Anterior cingulate cortex (tissue), 58 donors: ENCODE measurements around the gene SRRM3.
"Not testable (repeated sequence)": the region's sequence is repeated elsewhere in the genome, so short reads cannot be mapped to it uniquely, and the experiment has no call there.

Experiments
- DNase-seq, 58 donors: peaks; one replicate each; lab custom pipeline; 2025; lab: John Stamatoyannopoulos, UW

Gene SRRM3

DNA sequence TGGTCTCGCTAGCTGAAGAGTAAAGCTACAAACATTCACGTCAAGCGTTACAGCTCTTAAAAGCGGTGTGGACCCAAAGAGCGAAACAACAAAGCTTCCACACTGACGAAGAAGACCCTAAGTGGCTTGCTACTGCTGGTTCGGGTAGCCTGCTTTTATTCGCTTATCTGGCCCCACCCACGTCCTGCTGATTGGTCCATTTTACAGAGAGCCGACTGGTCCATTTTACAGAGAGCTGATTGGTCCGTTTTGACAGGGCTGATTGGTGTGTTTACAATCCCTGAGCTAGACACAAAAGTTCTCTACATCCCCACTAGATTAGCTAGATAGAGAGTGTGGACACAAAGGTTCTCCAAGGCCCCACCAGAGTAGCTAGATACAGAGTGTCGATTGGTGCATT lies 107.2 kb downstream of the SRRM3 start:
- DNase-seq, result peak in 1 of 58 donors; percentile 31

DNA sequence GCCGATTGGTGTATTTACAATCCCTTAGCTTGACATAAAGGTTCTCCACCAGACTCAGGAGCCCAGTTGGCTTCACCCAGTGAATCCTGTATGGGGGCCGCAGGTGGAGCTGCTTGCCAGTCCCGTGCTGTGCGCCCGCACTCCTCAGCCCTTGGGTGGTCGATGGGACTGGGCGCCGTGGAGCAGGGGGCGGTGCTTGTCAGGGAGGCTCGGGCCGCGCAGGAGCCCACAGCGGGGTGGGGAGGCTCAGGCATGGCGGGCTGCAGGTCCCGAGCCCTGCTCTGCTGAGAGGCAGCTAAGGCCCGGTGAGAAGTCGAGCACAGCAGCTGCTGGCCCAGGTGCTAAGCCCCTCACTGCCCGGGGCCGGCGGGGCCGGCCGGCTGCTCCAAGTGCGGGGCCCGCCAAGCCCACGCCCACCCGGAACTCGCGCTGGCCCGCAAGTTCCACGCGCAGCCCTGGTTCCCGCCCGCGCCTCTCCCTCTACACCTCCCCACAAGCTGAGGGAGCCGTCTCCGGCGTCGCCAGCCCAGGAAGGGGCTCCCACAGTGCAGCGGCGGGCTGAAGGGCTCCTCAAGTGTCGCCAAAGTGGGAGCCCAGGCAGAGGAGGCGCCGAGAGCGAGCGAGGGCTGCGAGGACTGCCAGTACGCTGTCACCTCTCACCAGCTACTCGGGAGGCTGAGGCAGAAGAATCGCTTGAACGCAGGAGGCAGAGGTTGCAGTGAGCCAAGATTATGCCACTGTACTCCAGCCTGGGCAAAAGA lies 107.8 kb downstream of the SRRM3 start:
- DNase-seq, result not testable (repeated sequence)

DNA sequence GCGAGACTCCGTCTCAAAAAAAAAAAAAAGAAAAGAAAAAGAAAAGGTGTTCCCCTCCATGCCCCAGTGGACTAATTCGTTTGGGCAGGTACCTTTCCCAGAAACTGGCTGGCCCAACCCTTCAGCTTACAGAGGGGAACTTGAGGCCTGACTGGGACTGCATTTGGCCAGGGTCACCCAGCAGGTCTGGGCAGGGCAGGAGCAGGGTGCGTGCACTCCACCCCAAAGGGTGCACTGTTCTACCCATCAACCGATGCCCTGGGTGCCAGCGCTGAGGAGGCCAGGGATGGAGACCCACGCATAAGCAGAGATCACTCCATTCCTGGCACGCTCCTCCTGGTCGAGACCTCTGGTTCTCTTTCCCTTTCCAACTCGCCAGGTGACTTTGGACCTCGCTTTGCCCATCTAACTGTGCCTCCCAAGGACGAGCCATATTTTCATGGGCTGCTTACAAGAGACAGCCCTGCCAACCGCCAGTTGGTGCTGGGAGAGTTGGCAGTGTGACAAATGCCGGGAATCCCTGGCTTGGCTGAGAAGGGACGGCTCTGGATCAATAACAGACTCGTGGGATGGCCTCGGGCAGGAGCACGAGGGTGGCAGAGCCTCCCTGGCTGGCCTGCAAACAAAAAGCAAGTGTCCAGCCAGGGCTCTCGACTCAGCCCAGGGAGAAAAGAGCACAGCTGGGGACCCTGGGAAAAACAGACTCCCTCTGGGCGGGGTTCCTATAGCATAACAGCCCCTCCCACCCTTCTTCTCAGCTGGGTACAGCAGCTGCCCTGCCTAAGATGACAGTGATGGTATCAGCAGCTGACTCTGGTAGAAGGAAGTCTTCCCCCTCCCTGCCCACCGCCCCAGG lies 108.6 kb downstream of the SRRM3 start:
- peak in 52 of 58 donors; percentile 12 to 88 (median 58) for DNase-seq

DNA sequence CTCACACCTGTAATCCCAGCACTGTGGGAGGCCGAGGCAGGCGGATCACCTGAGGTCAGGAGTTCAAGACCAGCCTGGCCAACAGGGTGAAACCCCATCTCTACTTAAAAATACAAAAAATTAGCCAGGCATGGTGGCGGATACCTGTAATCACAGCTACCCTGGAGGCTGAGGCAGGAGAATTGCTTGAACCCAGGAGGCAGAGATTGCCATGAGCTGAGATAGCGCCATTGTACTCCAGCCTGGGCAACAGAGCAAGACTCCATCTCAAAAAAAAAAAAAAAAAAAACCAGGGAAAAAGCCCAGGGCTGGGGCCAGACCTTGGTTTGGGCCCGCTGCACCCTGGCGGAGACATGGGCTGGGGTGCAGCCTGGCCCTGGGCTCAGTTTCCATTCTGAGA lies 110.1 kb downstream of the SRRM3 start:
- DNase-seq, result not testable (repeated sequence)

DNA sequence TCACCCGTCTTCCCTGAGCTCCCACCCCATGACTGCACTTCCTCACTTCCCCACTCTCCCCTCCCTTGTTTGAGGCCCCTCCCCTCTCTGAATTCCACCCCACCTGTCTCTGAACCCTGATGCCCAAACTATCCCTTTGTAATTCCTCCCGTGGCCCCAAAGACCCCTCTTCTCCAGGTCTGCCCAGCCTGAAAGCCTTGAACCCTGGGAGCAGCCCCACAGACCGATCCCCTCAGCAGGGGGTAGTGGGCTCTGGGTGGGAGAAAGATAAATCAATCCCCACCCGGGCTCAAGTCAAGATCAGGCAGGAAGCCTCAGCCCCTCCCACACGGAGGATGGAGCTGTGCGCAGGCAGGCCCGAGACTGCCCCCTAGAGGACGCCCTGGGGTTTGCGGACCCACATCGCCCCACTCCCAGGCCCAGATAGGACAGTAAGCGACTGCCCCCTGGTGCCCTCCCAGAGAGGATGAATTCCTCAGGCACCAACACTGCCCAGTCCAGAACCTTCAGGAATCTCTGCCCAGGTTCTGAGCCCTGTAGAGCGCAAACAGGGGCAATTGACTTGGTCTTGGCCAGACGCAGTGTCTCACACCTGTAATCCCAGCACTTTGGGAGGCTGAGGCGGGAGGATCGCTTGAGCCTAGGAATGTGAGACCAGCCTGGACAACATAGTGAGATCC lies 112.5 kb downstream of the SRRM3 start:
- peak; percentile 31 to 98 (median 91) for DNase-seq

DNA sequence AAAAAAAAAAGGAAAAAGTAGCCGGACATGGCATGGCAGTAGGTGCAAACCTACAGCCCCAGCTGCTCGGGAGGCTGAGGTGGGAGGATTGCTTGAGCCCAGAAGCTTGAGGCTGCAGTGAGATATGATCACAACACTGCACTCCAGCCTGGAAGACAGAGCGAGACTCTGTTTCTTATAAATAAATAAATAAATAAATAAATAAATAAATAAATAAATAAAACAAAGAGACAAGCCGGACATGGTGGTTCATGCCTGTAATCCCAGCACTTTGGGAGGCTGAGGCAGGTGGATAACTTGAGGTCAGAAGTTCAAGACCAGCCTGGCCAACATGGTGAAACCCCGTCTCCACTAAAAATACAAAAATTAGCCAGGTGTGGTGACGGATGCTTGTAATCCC lies 113.0 kb downstream of the SRRM3 start:
- DNase-seq, result not testable (repeated sequence)

DNA sequence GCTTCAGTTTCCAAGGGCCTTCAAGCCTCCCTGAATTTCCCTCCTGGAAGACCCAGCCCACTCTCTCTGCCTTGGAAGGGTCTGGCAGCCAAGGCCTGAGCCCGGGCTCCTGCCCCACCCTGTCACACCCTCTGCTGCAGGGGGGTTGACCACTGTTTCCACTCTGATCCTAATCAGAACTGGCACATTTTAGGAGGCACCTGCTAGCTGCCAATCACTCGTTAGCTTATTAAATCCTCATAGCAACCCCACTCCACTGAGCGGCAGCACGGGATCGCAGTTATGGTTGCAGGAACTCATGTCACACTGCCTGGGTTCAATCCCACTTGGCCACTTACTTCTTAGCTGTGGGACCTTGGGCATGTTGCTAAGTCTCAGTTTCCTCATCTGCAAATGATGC lies 113.7 kb downstream of the SRRM3 start:
- peak in 1 of 58 donors; percentile 7 for DNase-seq

DNA sequence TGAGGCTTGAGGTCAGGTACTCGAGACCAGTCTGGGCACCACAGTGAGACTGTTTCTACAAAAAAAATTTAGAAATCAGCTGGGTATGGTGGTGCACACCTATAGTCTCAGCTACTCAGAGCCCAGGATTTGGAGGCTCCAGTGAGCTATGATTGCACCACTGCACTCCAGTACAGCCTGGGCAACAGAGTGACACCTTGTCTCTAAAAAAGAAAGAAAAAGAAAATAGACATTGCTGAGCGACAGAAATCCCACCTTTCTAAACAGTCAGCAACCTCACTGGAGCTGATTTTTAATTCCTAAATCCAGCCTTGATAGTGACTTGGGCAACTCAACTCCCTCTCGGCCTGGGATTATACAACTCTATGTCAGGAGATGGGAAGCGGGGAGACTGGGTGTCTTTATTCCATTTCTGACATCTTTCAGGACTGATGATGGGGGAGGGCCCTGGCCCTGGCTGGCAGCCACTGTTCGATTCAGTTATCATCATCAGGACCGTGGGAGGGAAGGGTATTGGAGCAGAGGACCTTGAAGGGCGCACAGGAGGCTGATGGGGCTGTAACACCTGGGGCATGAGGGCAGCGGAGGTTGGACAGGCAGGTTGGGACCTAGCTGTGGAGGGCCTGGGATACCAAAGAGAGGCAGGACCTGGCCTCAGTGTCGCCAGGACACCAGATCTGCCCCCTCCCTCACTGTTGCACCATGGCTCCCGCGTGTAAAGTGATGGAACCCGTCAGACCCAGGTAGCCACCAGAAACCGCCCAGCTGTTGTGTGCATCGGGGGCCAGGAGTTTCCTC lies 115.5 kb downstream of the SRRM3 start:
- peak in 2 of 58 donors; percentile 40 to 69 for DNase-seq

DNA sequence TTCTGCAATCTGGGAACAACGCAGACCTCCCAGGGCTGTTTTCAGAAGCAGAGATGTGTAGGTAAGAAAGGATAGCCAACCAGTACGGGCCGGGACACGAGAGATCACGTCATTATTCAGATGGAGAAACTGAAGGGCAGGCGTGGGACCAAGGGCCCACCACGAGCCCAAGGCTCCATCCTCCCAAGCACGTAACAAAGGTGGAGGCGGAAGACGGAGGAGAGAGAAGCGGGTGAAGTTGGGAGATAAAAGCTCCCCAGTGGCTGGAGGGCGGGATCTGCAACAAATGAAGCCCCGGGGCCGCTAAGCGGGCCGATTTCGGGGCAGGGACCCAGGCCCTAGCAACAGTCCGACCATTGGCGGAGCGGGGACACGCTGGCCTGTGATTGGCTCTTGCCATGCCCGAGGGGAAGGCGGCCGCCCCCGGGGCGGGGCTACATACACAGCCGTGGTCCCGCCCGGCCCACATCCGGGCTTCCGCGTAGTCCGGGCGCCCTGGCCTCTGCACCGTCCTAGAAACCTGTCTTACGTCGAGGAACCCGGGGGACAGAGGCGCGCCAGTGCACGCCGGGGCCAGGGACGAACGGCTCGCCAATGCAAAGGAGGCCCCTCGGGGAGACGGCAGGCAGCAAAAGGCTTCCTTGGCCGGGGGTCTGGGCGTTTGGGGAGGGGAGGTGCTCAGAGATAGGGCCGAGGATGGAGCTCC lies 116.2 kb downstream of the SRRM3 start:
- DNase-seq, result peak; percentile 82 to 99 (median 97)

DNA sequence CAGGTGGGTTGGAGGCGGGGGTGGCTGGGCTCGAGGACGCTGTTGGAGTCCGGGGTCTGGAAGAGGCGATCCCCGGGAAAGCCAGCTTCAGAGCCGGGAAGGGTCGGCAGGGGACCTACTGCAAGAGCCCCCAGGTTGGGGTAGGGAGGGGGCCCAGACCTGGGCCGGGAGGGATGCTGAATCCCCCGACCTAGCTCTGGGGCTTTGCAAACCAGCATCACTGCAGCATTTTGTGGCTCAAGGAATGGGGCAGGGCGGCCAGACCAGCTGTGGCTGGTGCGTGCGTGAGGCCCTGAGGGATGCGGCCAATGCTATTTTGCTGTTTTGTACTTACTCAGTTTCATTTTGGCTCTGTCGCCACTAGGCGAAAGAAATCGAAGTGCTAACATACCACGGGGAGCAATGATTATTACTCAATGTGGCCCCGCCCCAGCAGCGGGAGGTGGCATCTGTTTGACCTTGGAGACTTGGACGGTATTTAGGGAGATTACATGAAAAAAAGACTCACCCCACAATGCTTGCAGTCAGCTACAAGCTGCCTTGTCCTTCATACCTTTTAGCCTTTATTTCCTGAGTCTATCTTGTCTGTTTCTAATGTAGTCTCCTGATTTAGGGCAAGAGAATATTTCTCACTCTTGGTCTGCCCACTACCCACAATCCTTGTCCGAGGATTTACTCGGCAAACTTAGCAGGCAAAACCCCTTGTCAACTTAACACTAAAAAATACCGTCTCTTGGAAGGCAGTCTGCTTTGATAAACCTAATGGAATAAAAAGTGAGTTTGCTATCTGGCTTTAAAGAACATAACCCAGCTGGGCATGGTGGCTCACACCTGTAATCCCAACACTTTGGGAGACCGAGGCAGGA lies 117.0 kb downstream of the SRRM3 start:
- DNase-seq, result peak in 37 of 58 donors; percentile 25 to 80 (median 61)

DNA sequence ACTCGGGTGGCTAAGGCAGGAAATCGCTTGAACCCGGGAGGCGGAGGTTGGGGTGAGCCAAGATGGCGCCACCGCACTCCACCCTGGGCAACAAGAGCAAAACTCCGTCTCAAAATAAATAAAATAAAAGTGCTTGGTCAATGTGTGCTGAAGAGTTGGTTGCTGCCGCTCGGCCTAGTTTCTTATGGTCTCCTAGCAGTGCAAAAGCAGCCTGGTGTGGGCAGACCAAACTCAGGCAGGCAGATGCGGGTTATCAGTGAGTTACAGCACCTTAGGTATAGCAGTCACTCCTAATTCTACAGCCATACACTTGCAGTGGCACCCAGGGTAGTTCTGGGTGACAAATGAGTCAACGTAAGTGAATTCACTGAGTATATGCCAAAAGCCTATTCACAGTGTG lies 123.4 kb downstream of the SRRM3 start:
- DNase-seq, result no peak

DNA sequence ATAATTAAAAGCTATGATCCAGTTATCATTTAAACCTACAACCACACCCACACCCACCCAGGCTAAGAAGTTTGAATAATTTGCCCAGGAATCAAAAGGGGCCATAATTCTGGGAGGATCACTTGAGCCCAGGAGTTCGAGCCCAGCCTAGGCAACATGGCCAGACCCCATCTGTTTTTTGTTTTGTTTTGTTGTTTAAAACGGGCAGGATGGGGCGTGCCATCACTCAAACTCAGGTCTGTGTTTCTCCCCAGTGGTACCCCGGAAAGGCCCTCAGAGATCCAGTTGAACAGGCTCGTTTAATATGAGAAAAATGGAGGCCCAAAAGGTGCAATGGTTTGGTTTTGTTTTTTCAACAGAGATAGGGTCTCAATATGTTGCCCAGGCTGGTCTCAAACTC lies 124.1 kb downstream of the SRRM3 start:
- no peak for DNase-seq

DNA sequence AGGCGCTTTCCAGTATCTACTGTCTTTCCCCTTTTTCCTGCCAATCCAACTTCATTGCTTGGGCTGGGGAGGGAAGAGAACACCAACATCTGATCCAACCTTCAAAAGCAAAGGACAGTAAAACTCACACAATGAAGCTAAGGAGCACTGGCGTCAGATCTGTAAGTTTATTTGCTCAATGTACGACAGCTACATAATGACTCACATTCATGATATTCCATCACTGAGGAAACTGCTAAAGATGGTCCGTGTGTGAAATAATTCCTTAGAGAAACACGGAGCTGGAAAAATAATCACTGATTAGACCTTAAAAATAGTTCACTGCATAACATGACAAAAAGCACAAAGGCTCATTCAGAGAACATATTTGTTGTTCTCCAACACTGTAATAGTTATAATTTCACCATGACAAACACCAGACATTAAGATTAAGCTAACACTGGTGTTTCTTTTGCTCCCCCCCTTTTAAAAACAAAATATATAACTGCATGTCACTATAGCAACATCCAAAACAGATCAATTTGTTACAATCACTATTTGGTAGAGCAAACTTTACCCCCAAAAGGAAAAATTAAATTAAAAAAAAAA lies 125.0 kb downstream of the SRRM3 start:
- DNase-seq, result no peak

DNA sequence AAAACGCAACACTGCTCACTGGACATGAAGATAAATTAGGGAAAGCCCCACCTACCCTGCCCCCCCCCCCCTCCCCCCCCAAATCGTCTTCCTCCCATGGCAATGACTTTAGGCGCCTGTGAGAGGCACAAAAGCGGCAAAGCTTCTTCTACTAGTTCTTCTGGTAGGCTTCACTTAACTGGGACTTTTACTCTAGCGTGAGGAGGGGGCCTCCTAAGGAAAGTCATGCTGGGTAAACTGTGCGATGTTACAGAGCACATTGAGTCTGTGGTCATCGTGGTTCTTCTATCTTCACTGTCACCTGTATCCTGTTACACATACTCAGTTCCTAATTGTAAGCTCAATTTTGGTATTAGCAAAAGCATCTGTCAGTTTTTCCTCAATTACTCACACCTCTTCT lies 125.9 kb downstream of the SRRM3 start:
- DNase-seq, result no peak

DNA sequence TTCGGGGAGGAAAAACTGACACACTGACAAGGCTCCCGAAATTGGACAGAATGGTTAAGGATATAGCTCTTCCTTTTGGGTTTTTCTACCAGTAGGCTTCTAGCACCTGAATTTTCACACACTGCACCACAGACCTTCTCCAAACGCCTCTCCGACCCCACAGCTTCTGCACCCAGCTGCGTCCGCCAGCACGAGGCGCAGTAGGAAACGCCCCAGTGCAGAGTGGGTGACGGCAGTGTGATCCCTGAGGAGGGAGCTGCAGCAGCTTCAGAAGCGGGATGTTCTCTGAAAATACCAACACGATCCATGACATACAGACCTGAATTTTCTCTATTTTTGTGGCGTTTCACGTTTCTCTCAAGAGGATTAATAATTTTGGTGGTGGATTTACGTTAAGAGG lies 126.7 kb downstream of the SRRM3 start:
- no peak for DNase-seq

DNA sequence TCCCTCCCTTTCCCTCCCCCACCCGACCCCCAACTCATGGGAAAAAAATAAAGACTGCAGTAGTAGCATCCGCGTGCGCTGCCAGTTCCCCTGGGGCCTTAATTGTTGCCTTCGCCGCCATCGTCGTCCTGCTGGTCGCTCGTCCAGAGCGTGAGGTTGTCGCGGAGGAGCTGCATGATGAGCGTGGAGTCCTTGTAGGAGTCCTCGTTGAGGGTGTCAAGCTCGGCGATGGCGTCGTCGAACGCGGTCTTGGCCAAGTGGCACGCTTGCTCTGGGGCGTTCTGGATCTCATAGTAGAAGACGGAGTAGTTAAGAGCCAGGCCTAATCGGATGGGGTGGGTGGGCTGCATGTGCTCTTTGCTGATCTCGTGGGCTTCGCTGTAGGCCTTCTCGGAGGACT lies 127.8 kb downstream of the SRRM3 start:
- no peak for DNase-seq

DNA sequence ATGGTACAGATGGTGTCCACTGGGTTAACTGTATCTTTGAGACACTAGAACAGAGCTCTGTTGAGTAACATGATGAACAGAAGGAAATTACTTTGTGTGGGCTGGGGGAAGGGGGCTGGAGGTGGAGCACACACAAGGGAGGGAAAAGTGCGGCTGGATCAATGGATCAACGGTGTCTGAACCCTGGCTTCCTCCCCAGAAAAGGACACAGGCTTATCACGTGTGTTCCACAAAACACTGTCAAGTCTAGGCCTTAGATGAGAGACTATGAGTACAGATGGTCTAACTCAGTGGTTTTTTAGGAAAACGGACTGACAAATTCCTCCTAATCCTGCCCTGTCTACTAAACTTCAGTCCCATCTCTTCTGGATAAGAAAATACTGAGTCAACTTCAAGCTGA lies 128.6 kb downstream of the SRRM3 start:
- DNase-seq, result no peak

DNA sequence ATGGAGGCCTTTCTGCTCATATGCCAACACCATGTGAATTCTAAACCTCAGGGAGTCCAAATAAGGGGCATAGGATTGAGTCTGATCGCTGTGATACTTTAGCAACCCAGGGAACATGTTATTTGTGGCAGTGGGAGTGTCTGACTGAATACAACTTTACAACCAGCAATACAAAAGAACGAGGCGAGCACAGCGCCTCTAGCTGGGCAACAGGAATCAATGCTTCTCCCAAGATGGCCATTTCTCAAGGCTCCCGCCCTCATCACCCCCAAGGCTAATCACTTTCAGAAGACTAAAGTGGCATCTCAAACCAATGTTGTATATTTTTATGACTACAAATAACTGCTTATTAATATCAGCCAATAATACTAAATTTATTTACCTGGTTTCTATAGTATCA lies 129.0 kb downstream of the SRRM3 start:
- DNase-seq, result no peak
